HL-60/S4 treated with retinoic acid at 250 ng/mL for 4 days and 3 days (cell line): ENCODE results near the gene OMD.

Experiments
- in situ Hi-C: fragments of 300-500 bp; cut with MboI; formaldehyde crosslinking; loops from 2 replicates; pipeline ENCODE4 v1.7.0; 2022; ENCODE audit warnings: low sequenced_read_pairs

OMD gene, protein sequence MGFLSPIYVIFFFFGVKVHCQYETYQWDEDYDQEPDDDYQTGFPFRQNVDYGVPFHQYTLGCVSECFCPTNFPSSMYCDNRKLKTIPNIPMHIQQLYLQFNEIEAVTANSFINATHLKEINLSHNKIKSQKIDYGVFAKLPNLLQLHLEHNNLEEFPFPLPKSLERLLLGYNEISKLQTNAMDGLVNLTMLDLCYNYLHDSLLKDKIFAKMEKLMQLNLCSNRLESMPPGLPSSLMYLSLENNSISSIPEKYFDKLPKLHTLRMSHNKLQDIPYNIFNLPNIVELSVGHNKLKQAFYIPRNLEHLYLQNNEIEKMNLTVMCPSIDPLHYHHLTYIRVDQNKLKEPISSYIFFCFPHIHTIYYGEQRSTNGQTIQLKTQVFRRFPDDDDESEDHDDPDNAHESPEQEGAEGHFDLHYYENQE

GRCh38 chr9:92424340-92424739 is at the start of gene OMD:
Gene OMD (minus strand): TSS chr9:92424471. CDS start chr9:92417558, 6,913 bp downstream.
- in situ Hi-C loops = no loop called here

DNA sequence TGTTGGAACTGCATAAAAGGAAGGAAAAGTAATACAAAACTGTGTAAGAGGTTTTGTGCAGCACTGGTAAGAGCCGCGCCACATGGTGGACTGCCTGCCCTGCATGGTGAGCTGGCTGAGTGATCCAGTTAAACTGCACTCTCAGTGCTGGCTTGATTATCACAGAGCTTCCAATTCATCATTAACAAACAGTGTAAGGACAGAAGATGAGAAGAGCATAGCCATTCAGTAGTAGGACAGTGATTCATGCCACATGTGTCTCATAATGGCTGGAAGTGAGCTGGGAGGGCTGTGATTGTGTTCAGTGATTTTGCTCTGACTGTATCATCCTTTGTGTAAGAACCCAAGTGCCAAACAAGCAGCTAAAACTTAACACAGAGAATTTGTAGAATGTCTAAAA is 43.9 kb upstream of the OMD start:
- in situ Hi-C loops = no loop called here

GRCh38 chr9:92467511-92467910 is 43.2 kb upstream of the OMD start:
- in situ Hi-C loops = no loop called here

DNA sequence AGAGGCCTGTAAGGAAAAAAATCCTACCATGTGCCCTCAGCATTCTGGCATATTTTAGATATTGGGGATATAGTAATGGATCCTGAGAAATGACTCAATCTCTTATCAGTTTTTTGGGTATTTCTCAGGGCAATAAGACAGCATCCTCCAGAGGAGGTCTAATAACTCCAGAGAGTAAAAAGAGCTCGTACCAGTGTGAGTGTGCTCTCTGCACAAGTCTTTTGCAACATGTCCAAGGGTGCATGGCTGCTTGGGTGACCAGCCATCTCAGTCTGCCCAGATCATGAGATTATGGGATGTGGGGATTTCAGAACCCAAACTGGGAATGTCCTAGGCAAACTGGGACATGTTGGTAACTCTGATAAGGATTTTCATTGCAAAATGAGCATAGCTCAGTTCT is 42.8 kb upstream of the OMD start:
- in situ Hi-C loops = no loop called here

GRCh38 chr9:92463984-92464383 is 39.7 kb upstream of the OMD start:
- in situ Hi-C loops = no loop called here

GRCh38 chr9:92463387-92463786 is 39.1 kb upstream of the OMD start:
- in situ Hi-C loops = no loop called here

DNA sequence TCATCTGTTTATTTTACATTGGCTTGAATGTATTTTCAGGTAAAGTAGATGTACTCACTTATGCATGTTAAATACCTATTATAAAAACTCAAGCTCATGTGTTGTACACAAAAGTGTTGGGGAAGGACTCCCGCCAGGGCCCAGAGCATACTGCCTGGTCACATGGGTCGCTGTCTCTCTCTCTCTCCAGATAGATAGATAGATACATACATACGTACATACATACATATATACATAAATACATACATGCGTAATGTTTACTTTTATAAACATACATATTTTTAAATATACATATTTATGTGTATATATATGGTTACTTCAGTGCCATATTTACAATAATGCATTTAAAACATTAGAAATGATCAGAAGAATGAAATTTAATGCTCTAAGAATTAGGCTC is 33.3 kb upstream of the OMD start:
- in situ Hi-C loops = no loop called here

- in situ Hi-C loops = no loop called here
Measured at GRCh38 chr9:92455217-92455616, 30.9 kb upstream of the OMD start.

DNA sequence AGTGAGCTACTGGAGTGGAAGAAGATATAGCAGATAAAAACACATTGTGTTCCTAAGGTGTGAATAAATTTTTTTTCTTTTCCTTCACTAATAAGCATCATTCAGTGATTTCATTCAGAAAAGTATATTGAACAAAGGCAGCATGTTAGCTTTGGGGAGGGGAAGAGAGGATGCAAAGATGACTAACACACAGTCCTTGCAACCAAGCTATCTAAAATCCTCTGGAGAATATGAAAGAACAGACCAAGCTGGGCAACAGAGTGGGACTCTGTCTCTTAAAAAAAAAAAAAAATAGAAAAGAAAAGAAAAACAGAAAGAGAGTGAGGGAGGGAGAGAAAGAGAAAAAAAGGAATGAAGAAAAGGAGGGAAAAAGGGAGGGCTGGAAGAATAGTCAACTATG is 22.3 kb upstream of the OMD start:
- in situ Hi-C loops = loop anchor here (25.0 kb wide), 1 partner anchor 309 kb away; no protein-coding TSS in a partner anchor

DNA sequence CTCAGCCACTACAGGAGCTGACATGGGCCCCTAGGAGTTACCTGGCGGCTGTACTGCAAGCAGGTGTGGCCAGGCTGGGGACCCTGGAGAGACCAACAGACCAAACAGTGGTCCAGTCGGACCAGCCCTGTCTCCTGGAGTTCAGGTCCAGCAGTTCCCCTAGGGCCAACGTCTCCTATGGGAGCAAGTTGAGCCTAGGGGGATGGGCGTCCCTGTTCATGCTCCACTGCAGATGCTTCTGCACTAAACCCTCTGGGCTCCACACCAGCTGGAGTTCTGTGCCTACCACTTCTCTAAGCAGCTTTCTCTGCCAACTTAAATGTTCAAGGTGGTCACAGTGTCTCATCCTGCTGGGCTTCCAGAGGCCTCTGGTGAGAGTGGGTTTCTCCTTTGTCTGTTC is 20.6 kb upstream of the OMD start:
- in situ Hi-C loops = loop anchor here (25.0 kb wide), 1 partner anchor 308 kb away; no protein-coding TSS in a partner anchor

- in situ Hi-C loops = loop anchor here (25.0 kb wide), 1 partner anchor 303 kb away; no protein-coding TSS in a partner anchor
Measured at GRCh38 chr9:92440751-92441046, 16.4 kb upstream of the OMD start.

- in situ Hi-C loops = loop anchor here (25.0 kb wide), 1 partner anchor 303 kb away; no protein-coding TSS in a partner anchor
Measured at GRCh38 chr9:92439921-92440750, 15.9 kb upstream of the OMD start.

- in situ Hi-C loops = loop anchor here (25.0 kb wide), 1 partner anchor 302 kb away; no protein-coding TSS in a partner anchor
Measured at GRCh38 chr9:92438900-92439526, 14.7 kb upstream of the OMD start.

GRCh38 chr9:92435263-92435662 is 11.0 kb upstream of the OMD start:
- in situ Hi-C loops = loop anchor here (25.0 kb wide), 1 partner anchor 298 kb away; no protein-coding TSS in a partner anchor

DNA sequence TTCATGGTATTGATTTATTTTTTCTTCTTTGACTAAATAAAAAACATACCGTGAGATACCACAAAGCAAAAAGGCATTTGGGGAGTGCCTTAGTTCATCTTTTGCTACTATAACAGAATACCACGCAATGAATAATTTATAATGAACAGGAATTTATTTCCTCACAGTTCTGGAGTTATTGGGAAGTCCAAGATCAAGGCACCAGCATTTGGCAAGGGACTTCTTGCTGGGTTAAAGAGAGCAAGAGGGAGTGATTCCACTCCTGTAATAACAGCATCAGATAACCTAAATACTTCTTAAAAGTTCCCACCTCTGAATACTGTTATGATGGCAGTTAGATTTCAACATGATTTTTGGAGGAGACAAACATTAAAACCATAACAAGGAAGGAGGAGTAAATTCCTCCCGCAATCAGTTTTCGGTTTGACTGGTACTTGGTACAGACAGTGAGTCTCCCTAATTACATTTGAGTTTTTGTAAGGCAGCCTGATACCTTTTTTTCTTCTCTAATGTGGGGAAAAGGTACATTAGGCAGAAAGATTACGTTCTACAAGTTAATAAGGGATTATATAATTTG is 8.8 kb upstream of the OMD start:
- in situ Hi-C loops = loop anchor here (25.0 kb wide), 1 partner anchor 296 kb away; no protein-coding TSS in a partner anchor

DNA sequence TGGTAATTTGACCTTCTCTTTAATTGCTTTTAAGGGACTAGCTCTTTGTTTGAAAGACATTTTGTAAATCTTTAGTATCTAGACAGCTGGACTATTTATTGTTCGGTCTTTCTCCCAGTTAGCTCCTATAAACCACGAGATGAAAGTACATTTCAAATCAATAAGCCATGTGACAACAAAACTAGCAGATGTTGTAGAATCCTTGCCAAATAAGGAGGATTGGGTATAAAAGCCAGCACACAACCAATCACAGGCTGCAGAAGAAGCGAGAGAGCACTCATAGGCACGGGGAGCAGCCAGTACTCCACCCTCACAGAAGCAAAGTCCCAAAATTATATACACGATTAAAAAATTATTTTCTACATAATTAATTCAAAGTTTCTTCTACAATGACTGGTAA is 8.1 kb upstream of the OMD start:
- in situ Hi-C loops = loop anchor here (25.0 kb wide), 1 partner anchor 295 kb away; no protein-coding TSS in a partner anchor

GRCh38 chr9:92429836-92430235 is 5.6 kb upstream of the OMD start:
- in situ Hi-C loops = loop anchor here (25.0 kb wide), 1 partner anchor 293 kb away; no protein-coding TSS in a partner anchor

GRCh38 chr9:92426501-92427145 is 2.4 kb upstream of the OMD start:
- in situ Hi-C loops = loop anchor here (25.0 kb wide), 1 partner anchor 289 kb away; no protein-coding TSS in a partner anchor

DNA sequence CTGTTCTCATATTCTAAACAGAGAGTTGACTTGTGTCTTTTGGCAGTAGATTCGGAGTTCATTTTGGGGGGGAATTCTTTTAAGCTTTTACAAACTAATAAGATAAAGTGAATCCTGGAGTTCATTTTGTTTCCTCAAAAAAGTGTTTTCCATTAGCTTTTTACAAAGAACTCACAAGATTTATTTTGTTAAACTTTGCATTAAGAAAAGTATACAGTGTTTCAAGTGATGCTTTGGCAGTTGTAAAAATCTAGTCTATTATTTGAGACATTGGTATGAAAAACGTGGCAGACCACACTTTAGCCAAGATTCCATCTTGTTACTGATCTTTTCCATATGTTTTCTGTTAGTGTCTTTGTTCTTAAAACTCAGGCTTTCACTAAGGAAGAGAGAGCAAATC is 1.2 kb upstream of the OMD start:
- in situ Hi-C loops = loop anchor here (25.0 kb wide), 1 partner anchor 288 kb away; no protein-coding TSS in a partner anchor

DNA sequence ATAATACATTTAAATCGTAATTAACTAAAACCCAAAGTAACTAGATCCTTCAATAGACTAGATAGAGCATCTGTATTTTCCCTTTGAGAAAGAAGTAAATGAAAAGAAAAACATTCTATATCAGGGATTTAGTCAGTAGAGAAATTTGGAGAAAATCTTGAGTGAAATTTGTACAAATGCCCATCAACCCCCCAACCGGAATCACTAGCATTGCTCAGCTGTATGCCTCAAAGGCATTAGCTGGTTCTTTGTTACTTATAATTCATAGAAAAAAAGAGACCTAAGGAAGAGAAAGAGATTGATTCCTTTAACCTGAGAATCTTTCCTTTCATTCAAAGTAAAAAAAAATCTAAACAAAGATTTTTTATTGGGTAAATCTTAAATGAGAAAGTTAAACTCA is 659 bp downstream of the OMD start:
- in situ Hi-C loops = no loop called here
